H1 (cell line): Measurements from ENCODE around the gene HCK. TPM values are rescaled to one million over a fixed set of nuclear protein-coding genes. Genes with fewer than 3 reads are reported as not detected.

Experiments used
- CEBPB ChIP-seq: IDR thresholded peaks from 2 replicates; pipeline ENCODE4 v1.6.1; 2012; ENCODE audit warnings: low read depth, low read length
- CREB1 ChIP-seq: IDR thresholded peaks from 2 replicates; pipeline ENCODE4 v1.6.1; 2012; ENCODE audit warnings: inconsistent platforms
- E2F6 ChIP-seq: IDR thresholded peaks from 2 replicates; pipeline ENCODE4 v1.6.1; 2012; ENCODE audit warnings: inconsistent platforms
- EP300 ChIP-seq, 2 experiments: IDR thresholded peaks; 1 replicate in 1 of 2; 2 replicates in 1 of 2; pipeline ENCODE4 v1.6.1; 2011 to 2012; ENCODE audit warnings: low read depth in 2 of 2, low read length in 2 of 2, mild to moderate bottlenecking in 2 of 2, borderline replicate concordance in 1 of 2, inconsistent platforms in 1 of 2, moderate library complexity in 1 of 2
- FOSL1 ChIP-seq: IDR thresholded peaks from 2 replicates; pipeline ENCODE4 v1.6.1; 2011; ENCODE audit warnings: mild to moderate bottlenecking, low read depth, low read length, moderate library complexity; ENCODE audit not compliant: insufficient read depth
- GABPA ChIP-seq: IDR thresholded peaks from 2 replicates; pipeline ENCODE4 v1.6.1; 2011; ENCODE audit warnings: mild to moderate bottlenecking, low read length, moderate library complexity, borderline replicate concordance; ENCODE audit not compliant: insufficient read depth
- HDAC6 ChIP-seq: IDR thresholded peaks from one replicate; pipeline ENCODE4 v1.7.1; 2012; ENCODE audit warnings: low read depth, mild to moderate bottlenecking, inconsistent platforms, low read length, moderate library complexity
- KDM1A ChIP-seq: fragments of 200-600, 300-600 bp; sonication (generic); IDR thresholded peaks from 2 replicates; pipeline ENCODE4 v1.7.1; 2016; ENCODE audit warnings: mild to moderate bottlenecking, low read length, borderline replicate concordance
- MAX ChIP-seq: IDR thresholded peaks from 2 replicates; pipeline ENCODE4 v1.6.1; 2012; ENCODE audit warnings: inconsistent platforms
- POU5F1 ChIP-seq: IDR thresholded peaks from 2 replicates; pipeline ENCODE4 v1.6.1; 2011; ENCODE audit warnings: low read depth, mild to moderate bottlenecking, low read length, moderate library complexity
- RAD21 ChIP-seq, 2 experiments: IDR thresholded peaks in 1 of 2; conservative IDR thresholded peaks in 1 of 2; 2 replicates each; pipeline ENCODE4 v1.6.1; 2011; ENCODE audit warnings: low read depth in 2 of 2, low read length in 2 of 2, improper control_type of control experiment in 1 of 2, inconsistent platforms in 1 of 2, mild to moderate bottlenecking in 1 of 2, moderate library complexity in 1 of 2
- RFX5 ChIP-seq: IDR thresholded peaks from 2 replicates; pipeline ENCODE4 v1.6.1; 2011; ENCODE audit warnings: low read depth, low read length, improper control_type of control experiment, borderline replicate concordance
- SIN3A ChIP-seq, 2 experiments: IDR thresholded peaks in 1 of 2; conservative IDR thresholded peaks in 1 of 2; 2 replicates each; pipeline ENCODE4 v1.6.1; 2011 to 2012; ENCODE audit warnings: low read length in 2 of 2, improper control_type of control experiment in 1 of 2, low read depth in 1 of 2, mild to moderate bottlenecking in 1 of 2
- SIX5 ChIP-seq: IDR thresholded peaks from 2 replicates; pipeline ENCODE4 v1.6.1; 2011; ENCODE audit warnings: mild to moderate bottlenecking, low read depth, low read length
- SP4 ChIP-seq: IDR thresholded peaks from 2 replicates; pipeline ENCODE4 v1.6.1; 2012; ENCODE audit warnings: low read length, inconsistent platforms
- SUZ12 ChIP-seq: fragments of 200-600 bp; sonication (generic); IDR thresholded peaks from 2 replicates; pipeline ENCODE4 v1.6.1; 2012; ENCODE audit warnings: mild to moderate bottlenecking, inconsistent platforms, low read length, moderate library complexity, mixed read lengths
- TBP ChIP-seq: IDR thresholded peaks from 2 replicates; pipeline ENCODE4 v1.6.1; 2011; ENCODE audit warnings: low read depth, low read length, improper control_type of control experiment
- TEAD4 ChIP-seq: IDR thresholded peaks from 2 replicates; pipeline ENCODE4 v1.6.1; 2012; ENCODE audit warnings: low read depth, low read length, inconsistent platforms, mixed read lengths
- USF2 ChIP-seq: IDR thresholded peaks from 2 replicates; pipeline ENCODE4 v1.6.1; 2011; ENCODE audit warnings: low read length, improper control_type of control experiment
- YY1 ChIP-seq: IDR thresholded peaks from 2 replicates; pipeline ENCODE4 v1.6.1; 2011; ENCODE audit warnings: low read depth, mild to moderate bottlenecking, low read length
- polyA plus RNA-seq, 7 experiments: library from polyadenylated mRNA; depleted of rRNA in 3 of 7; stranded (reverse) in 5 of 7; unstranded in 2 of 7; fragments of >200 nt in 5 of 7; fragments of 200-250 nt in 2 of 7; gene quantifications; 1 replicate in 5 of 7; 2 replicates in 1 of 7; 4 replicates in 1 of 7; pipeline versions ENCODE4 v1.2.1 to v1.2.3, GENCODE V29; 2011 to 2013; ENCODE audit warnings: missing spikeins in 2 of 7, mixed read lengths in 2 of 7
- total RNA-seq: library from RNA; stranded (reverse); fragmentation: NEBNext Ultra II Directional; extraction: Animal tissue kit (Norgen Biotek cat#: 25700); gene quantifications from 2 replicates; pipeline ENCODE4 v1.2.1, GENCODE V29; 2021

HCK gene
- total and polyA plus RNA-seq, 2 of the 8 experiments (the other 6 are each of a cell fraction or from before 2014, with no cell fraction given) = 0.37 to 4.3 TPM

- TF ChIP-seq SIX5 = no peak
- peak; percentile 10; the same call in 1 of the 2 replicates for TF ChIP-seq CEBPB
- no peak for TF ChIP-seq FOSL1
- TF ChIP-seq TEAD4 = peak; percentile 48; the same call in 1 of the 2 replicates
- peak; percentile 39 to 81; a peak in 2 of 4 replicates for TF ChIP-seq SIN3A (conservative IDR thresholded peaks at IDR 0.05 in 1 of 2, IDR thresholded peaks at IDR 0.05 in 1 of 2; ENCODE audit: low read depth in 1 of 2, low read length in 2 of 2)
- peak; percentile 79; the same call in 1 of the 2 replicates for TF ChIP-seq TBP
- no peak for TF ChIP-seq HDAC6
- TF ChIP-seq E2F6 = peak; percentile 63; the same call in 1 of the 2 replicates
- TF ChIP-seq YY1 = peak; percentile 77
- peak; percentile 85 for TF ChIP-seq CREB1
- TF ChIP-seq RAD21 (IDR thresholded peaks at IDR 0.05 in 1 of 2, conservative IDR thresholded peaks at IDR 0.05 in 1 of 2; ENCODE audit: low read depth in 2 of 2, low read length in 2 of 2) = peak; percentile 89 to 90
- peak; percentile 57; the same call in 1 of the 2 replicates for TF ChIP-seq MAX
- peak; percentile 66; the same call in 1 of the 2 replicates for TF ChIP-seq GABPA
- TF ChIP-seq USF2 = no peak
- TF ChIP-seq SP4 = 0 out of 2 replicates have a peak, but pooled peaks have one; percentile 63
- no peak for TF ChIP-seq RFX5
- no peak for TF ChIP-seq POU5F1
- peak; percentile 6; the same call in 1 of the 2 replicates for TF ChIP-seq KDM1A
- no peak for TF ChIP-seq SUZ12
- no peak for TF ChIP-seq EP300 (IDR thresholded peaks at IDR 0.05; ENCODE audit: borderline replicate concordance in 1 of 2, low read depth in 2 of 2, low read length in 2 of 2)
Measured at GRCh38 chr20:32031007-32031958, 20.8 kb upstream of the HCK start (continued).
